NCI-H187 treated with DMSO at 0.1 percent for 48 hours (cell line): ENCODE data around the gene CHRM1.
"Not testable (repeated sequence)": the region's sequence is repeated elsewhere in the genome, so short reads cannot be mapped to it uniquely, and the experiment has no call there.

Experiments used
- DNase-seq: peaks from one replicate; lab custom pipeline; 2025; lab: John Stamatoyannopoulos, UW

Gene CHRM1

GRCh38 chr11:62921201-62921572 is at the start of gene CHRM1:
CHRM1 (minus strand) TSS chr11:62921363; CDS start chr11:62911100, 10,263 bp downstream.
- no peak for DNase-seq

GRCh38 chr11:62965574-62965973 is 44.4 kb upstream of the CHRM1 start:
- no peak for DNase-seq

GRCh38 chr11:62962391-62962790 is 41.2 kb upstream of the CHRM1 start:
- no peak for DNase-seq

GRCh38 chr11:62961017-62961570 is 39.9 kb upstream of the CHRM1 start:
- DNase-seq: no peak

GRCh38 chr11:62959422-62959980 is 38.3 kb upstream of the CHRM1 start:
- DNase-seq: no peak

GRCh38 chr11:62958547-62959421 is 37.6 kb upstream of the CHRM1 start:
- no peak for DNase-seq

- DNase-seq: no peak
Measured at GRCh38 chr11:62957147-62957546, 36.0 kb upstream of the CHRM1 start.

GRCh38 chr11:62954478-62954877 is 33.3 kb upstream of the CHRM1 start:
- DNase-seq: no peak

- DNase-seq: no peak
Measured at GRCh38 chr11:62953811-62954210, 32.6 kb upstream of the CHRM1 start.

- DNase-seq: no peak
Measured at GRCh38 chr11:62948765-62949320, 27.7 kb upstream of the CHRM1 start.

- not testable (repeated sequence) for DNase-seq
Measured at GRCh38 chr11:62945538-62945937, 24.4 kb upstream of the CHRM1 start.

GRCh38 chr11:62937528-62937927 is 16.4 kb upstream of the CHRM1 start:
- not testable (repeated sequence) for DNase-seq

GRCh38 chr11:62934496-62934785 is 13.3 kb upstream of the CHRM1 start:
- DNase-seq: no peak

GRCh38 chr11:62933750-62934495 is 12.8 kb upstream of the CHRM1 start:
- DNase-seq: no peak

GRCh38 chr11:62933285-62933684 is 12.1 kb upstream of the CHRM1 start:
- no peak for DNase-seq

- no peak for DNase-seq
Measured at GRCh38 chr11:62931499-62932278, 10.5 kb upstream of the CHRM1 start.

GRCh38 chr11:62930666-62931065 is 9.5 kb upstream of the CHRM1 start:
- no peak for DNase-seq

- no peak for DNase-seq
Measured at GRCh38 chr11:62930157-62930556, 9.0 kb upstream of the CHRM1 start.

GRCh38 chr11:62928011-62928410 is 6.8 kb upstream of the CHRM1 start:
- no peak for DNase-seq

GRCh38 chr11:62926680-62927455 is 5.7 kb upstream of the CHRM1 start:
- no peak for DNase-seq
